Uterus (tissue), 2 donors: Measurements from ENCODE around the gene CAPN9.

Experiments used
- POLR2A ChIP-seq, 2 donors: fragments of 450-650 bp; IDR thresholded peaks; one replicate each; pipeline ENCODE4 v1.6.1; 2016; ENCODE audit warnings: antibody characterized with exemption in 2 of 2, mild to moderate bottlenecking in 1 of 2, moderate library complexity in 1 of 2
- TF ChIP-seq, protein P1 (sequence below), 4 experiments: fragments of 200-600 bp in 2 of 4; fragments of 450-650 bp in 2 of 4; sonication (generic) in 2 of 4; IDR thresholded peaks; one replicate each; pipeline ENCODE4 v1.5.1; 2016 to 2019; ENCODE audit warnings: antibody characterized with exemption in 4 of 4, mild to moderate bottlenecking in 2 of 4, moderate library complexity in 1 of 4

DNA sequence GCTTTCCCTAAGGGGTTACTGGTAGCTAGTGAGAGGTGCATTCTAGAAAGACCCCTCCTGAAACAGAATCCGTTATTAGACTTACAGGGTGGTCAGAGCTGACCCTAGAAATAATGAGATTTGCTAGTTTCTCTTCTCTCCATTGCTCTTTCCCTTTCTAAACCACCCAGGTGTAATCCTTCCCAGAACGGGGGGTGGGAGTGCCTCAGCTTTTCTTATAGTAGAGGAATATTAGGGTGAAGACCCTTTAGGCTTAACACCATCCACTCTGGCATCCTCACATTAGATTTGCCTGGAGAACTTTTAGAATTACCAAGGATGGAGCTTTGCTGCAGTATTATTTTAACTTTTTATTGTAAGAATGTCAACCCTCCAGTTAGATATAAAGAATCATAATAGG lies 49.4 kb downstream of the CAPN9 start:
- TF ChIP-seq, protein P1, sequence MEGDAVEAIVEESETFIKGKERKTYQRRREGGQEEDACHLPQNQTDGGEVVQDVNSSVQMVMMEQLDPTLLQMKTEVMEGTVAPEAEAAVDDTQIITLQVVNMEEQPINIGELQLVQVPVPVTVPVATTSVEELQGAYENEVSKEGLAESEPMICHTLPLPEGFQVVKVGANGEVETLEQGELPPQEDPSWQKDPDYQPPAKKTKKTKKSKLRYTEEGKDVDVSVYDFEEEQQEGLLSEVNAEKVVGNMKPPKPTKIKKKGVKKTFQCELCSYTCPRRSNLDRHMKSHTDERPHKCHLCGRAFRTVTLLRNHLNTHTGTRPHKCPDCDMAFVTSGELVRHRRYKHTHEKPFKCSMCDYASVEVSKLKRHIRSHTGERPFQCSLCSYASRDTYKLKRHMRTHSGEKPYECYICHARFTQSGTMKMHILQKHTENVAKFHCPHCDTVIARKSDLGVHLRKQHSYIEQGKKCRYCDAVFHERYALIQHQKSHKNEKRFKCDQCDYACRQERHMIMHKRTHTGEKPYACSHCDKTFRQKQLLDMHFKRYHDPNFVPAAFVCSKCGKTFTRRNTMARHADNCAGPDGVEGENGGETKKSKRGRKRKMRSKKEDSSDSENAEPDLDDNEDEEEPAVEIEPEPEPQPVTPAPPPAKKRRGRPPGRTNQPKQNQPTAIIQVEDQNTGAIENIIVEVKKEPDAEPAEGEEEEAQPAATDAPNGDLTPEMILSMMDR (IDR thresholded peaks at IDR 0.05), result no peak
- TF ChIP-seq POLR2A (IDR thresholded peaks at IDR 0.05), result no peak
